Ovary (tissue), 3 donors: Measurements from ENCODE around the gene CAPNS1.

Experiments used
- CTCF ChIP-seq, 3 donors: fragments of 450-650 bp in 2 of 3; fragments of 200-600 bp in 1 of 3; IDR thresholded peaks; one replicate each; pipeline versions ENCODE4 v1.5.1 to v1.8.0; 2016 to 2022; ENCODE audit warnings: antibody characterized with exemption in 3 of 3, mild to moderate bottlenecking in 1 of 3
- EP300 ChIP-seq: sonication (generic); formaldehyde crosslinking; IDR thresholded peaks from one replicate; pipeline ENCODE4 v1.6.1; 2017; ENCODE audit warnings: antibody characterized with exemption
- POLR2A ChIP-seq: fragments of 450-650 bp; IDR thresholded peaks from one replicate; pipeline ENCODE4 v1.6.1; 2017; ENCODE audit warnings: antibody characterized with exemption, mild to moderate bottlenecking, moderate library complexity
- donor health status: DM: no; HTN: no; CAD: no.

- TF ChIP-seq POLR2A (no peak), CTCF (IDR thresholded peaks at IDR 0.05) (no peak), EP300 (no peak)
Measured at GRCh38 chr19:36183245-36183628, 43.4 kb downstream of the CAPNS1 start.
